ENCODE measurements around the gene PLXDC2.

PLXDC2 gene

GRCh38 chr10:19782430-19783089 lies 33.7 kb upstream of the PLXDC2 start (continued):
- TF ChIP-seq ZNF112 (tag by site-specific recombination; IDR thresholded peaks at IDR 0.05): no peak
- TF ChIP-seq ZNF416 (tag by site-specific recombination; IDR thresholded peaks at IDR 0.05): no peak
- no peak for TF ChIP-seq ZNF561 (tag by site-specific recombination; IDR thresholded peaks at IDR 0.05; ENCODE audit: borderline replicate concordance)

- Histone ChIP-seq H3K9me3 (ENCODE audit: control insufficient read depth, insufficient read depth, low read depth, low read length) (no peaks in the 10 kb centered on the region), H3K4me1 (ENCODE audit: control insufficient read depth, insufficient read depth, low read length) (no peaks in the 10 kb centered on the region), H3K36me3 (ENCODE audit: control insufficient read depth in 2 of 2, insufficient read depth in 1 of 2, low read length in 2 of 2) (no peaks in the 10 kb centered on the region), H3K27ac (ENCODE audit: extremely low read depth, low read depth, low read length) (no peak overlapping the region), H3K4me3 (ENCODE audit: low read depth, low read length) (no peak overlapping the region)
- TF ChIP-seq ZNF621 (tag by site-specific recombination; IDR thresholded peaks at IDR 0.05) (no peak), GLIS2 (tag by site-specific recombination; IDR thresholded peaks at IDR 0.05) (no peak), ZNF555 (tag by site-specific recombination; conservative IDR thresholded peaks at IDR 0.05) (no peak), ZNF791 (tag by site-specific recombination; IDR thresholded peaks at IDR 0.05) (no peak), PRDM4 (tag by site-specific recombination; IDR thresholded peaks at IDR 0.05) (no peak), ZNF473 (tag by site-specific recombination; IDR thresholded peaks at IDR 0.05) (no peak), ZNF549 (tag by site-specific recombination; IDR thresholded peaks at IDR 0.05) (no peak), HOXC10 (CRISPR knock-in tag; IDR thresholded peaks at IDR 0.05) (no peak), ZNF19 (tag by site-specific recombination; IDR thresholded peaks at IDR 0.05; ENCODE audit: low read depth) (no peak), BCL11A (tag by site-specific recombination; IDR thresholded peaks at IDR 0.05; ENCODE audit: low read depth) (no peak), ZNF521 (tag by site-specific recombination; IDR thresholded peaks at IDR 0.05) (no peak), ZNF354C (tag by site-specific recombination; IDR thresholded peaks at IDR 0.05; ENCODE audit: borderline replicate concordance, low read depth) (no peak), HOXD13 (CRISPR knock-in tag; IDR thresholded peaks at IDR 0.05; ENCODE audit: borderline replicate concordance) (no peak), TCF7L2 (IDR thresholded peaks at IDR 0.05; ENCODE audit: borderline replicate concordance, low read depth, low read length) (no peak), ZBTB48 (tag by site-specific recombination; IDR thresholded peaks at IDR 0.05) (no peak), GFI1B (tag by site-specific recombination; IDR thresholded peaks at IDR 0.05) (no peak)
- ChIA-PET POLR2A (no interaction called here), CTCF (no interaction called here)
Measured at GRCh38 chr10:19783721-19784120, 32.5 kb upstream of the PLXDC2 start.

- Histone ChIP-seq H3K36me3 (ENCODE audit: control insufficient read depth in 2 of 2, insufficient read depth in 1 of 2, low read length in 2 of 2) (no peaks in the 10 kb centered on the region), H3K4me3 (ENCODE audit: low read depth, low read length) (no peak overlapping the region), H3K27ac (ENCODE audit: extremely low read depth, low read depth, low read length) (no peak overlapping the region), H3K9me3 (ENCODE audit: control insufficient read depth, insufficient read depth, low read depth, low read length) (no peaks in the 10 kb centered on the region), H3K4me1 (ENCODE audit: control insufficient read depth, insufficient read depth, low read length) (no peaks in the 10 kb centered on the region)
- CTCF ChIA-PET: no interaction called here
- POLR2A ChIA-PET: no interaction called here
- TF ChIP-seq ZNF670 (tag by site-specific recombination; IDR thresholded peaks at IDR 0.05; ENCODE audit: low read depth) (no peak), ZNF623 (tag by site-specific recombination; IDR thresholded peaks at IDR 0.05) (no peak), ZNF121 (tag by site-specific recombination; IDR thresholded peaks at IDR 0.05) (no peak), ZBTB44 (tag by site-specific recombination; IDR thresholded peaks at IDR 0.05) (no peak), ZNF214 (tag by site-specific recombination; IDR thresholded peaks at IDR 0.05; ENCODE audit: borderline replicate concordance) (no peak), ZNF175 (tag by site-specific recombination; IDR thresholded peaks at IDR 0.05) (no peak), ZNF704 (tag by site-specific recombination; IDR thresholded peaks at IDR 0.05) (no peak), PRDM6 (tag by site-specific recombination; IDR thresholded peaks at IDR 0.05) (no peak), ZNF23 (tag by site-specific recombination; IDR thresholded peaks at IDR 0.05; ENCODE audit: borderline replicate concordance) (no peak), ZNF560 (tag by site-specific recombination; IDR thresholded peaks at IDR 0.05; ENCODE audit: borderline replicate concordance) (no peak), KLF8 (tag by site-specific recombination; IDR thresholded peaks at IDR 0.05) (no peak)
Measured at GRCh38 chr10:19785366-19785765, 30.9 kb upstream of the PLXDC2 start.
